Sigmoid colon (tissue), 7 donors: ENCODE results near the gene DES. TPM values are rescaled to one million over a fixed set of nuclear protein-coding genes. Genes with fewer than 3 reads are reported as not detected.
A peak's percentile ranks its signal among the peaks of the same experiment; 100 is the strongest.
"Not testable (repeated sequence)": the region's sequence is repeated elsewhere in the genome, so short reads cannot be mapped to it uniquely, and the experiment has no call there.

ENCODE experiments used
- DNase-seq: peaks from one replicate; pipeline ENCODE4 v3.0.0-alpha.2; 2019
- H3K27ac ChIP-seq, 4 donors: fragments of 200-600 bp; sonication (generic); one replicate each; pipeline ENCODE4 v1.5.1; 2016 to 2019; ENCODE audit warnings: mild to moderate bottlenecking in 1 of 4
- H3K27me3 ChIP-seq, 3 donors: fragments of 200-600 bp; sonication (generic); one replicate each; pipeline ENCODE4 v1.5.1; 2019; ENCODE audit warnings: mild to moderate bottlenecking in 1 of 3
- H3K36me3 ChIP-seq, 4 donors: fragments of 200-600 bp; sonication (generic); one replicate each; pipeline ENCODE4 v1.5.1; 2016 to 2019
- H3K4me1 ChIP-seq, 4 donors: fragments of 200-600 bp; sonication (generic); one replicate each; pipeline ENCODE4 v1.5.1; 2017 to 2019
- H3K4me3 ChIP-seq, 4 donors: fragments of 200-600 bp; sonication (generic); one replicate each; pipeline ENCODE4 v1.5.1; 2017 to 2019; ENCODE audit warnings: mild to moderate bottlenecking in 2 of 4, moderate library complexity in 1 of 4
- H3K9me3 ChIP-seq, 4 donors: fragments of 200-600 bp in 3 of 4; sonication (generic) in 3 of 4; one replicate each; pipeline versions ENCODE4 v1.5.1 to v1.6.1; 2013 to 2019
- EP300 ChIP-seq, 4 donors: sonication (generic); formaldehyde crosslinking; IDR thresholded peaks; one replicate each; pipeline ENCODE4 v1.6.1; 2017; ENCODE audit warnings: antibody characterized with exemption in 4 of 4
- POLR2A ChIP-seq, 2 donors: fragments of 450-650 bp; IDR thresholded peaks; one replicate each; pipeline ENCODE4 v1.6.1; 2016; ENCODE audit warnings: antibody characterized with exemption in 2 of 2, mild to moderate bottlenecking in 2 of 2, moderate library complexity in 2 of 2
- POLR2AphosphoS5 ChIP-seq, 4 donors: sonication (generic); formaldehyde crosslinking; IDR thresholded peaks; one replicate each; pipeline ENCODE4 v1.6.1; 2017; ENCODE audit warnings: antibody characterized with exemption in 4 of 4
- WGBS, 2 donors: extraction: QIAGEN DNeasy Blood & Tissue Kit; methylation state at CpG; one replicate each; pipeline ENCODE4 v1.1.7; 2013; 5-methylcytosine and 5-hydroxymethylcytosine counted together
- intact Hi-C: fragments of 100-400 bp; cut with DNase I; formaldehyde crosslinking; loops from one replicate; pipeline ENCODE4 v1.15.1; 2023
- polyA plus RNA-seq, 3 donors: library from polyadenylated mRNA; stranded (reverse); fragments of 200-250 nt; gene quantifications; one replicate each; pipeline ENCODE4 v1.2.3, GENCODE V29; 2013
- total RNA-seq, 4 donors: library from RNA; depleted of rRNA; stranded (reverse); fragments of >200 nt; gene quantifications; one replicate each; pipeline ENCODE4 v1.1.0, GENCODE V29; 2016
- TF ChIP-seq, protein P1 (sequence below), 4 experiments: fragments of 450-650 bp in 3 of 4; fragments of 200-600 bp in 1 of 4; IDR thresholded peaks; one replicate each; pipeline ENCODE4 v1.5.1; 2016 to 2019; ENCODE audit warnings: antibody characterized with exemption in 4 of 4, mild to moderate bottlenecking in 3 of 4, moderate library complexity in 2 of 4
- donor health status: healthy with polysubstance abuse.
- donor health status: Bipolar disorder and iron deficiency.
- donor health status: healthy.

Gene DES
- total and polyA plus RNA-seq, 7 donors, result 35.1 to 30,562 (median 7,366) TPM

DNA sequence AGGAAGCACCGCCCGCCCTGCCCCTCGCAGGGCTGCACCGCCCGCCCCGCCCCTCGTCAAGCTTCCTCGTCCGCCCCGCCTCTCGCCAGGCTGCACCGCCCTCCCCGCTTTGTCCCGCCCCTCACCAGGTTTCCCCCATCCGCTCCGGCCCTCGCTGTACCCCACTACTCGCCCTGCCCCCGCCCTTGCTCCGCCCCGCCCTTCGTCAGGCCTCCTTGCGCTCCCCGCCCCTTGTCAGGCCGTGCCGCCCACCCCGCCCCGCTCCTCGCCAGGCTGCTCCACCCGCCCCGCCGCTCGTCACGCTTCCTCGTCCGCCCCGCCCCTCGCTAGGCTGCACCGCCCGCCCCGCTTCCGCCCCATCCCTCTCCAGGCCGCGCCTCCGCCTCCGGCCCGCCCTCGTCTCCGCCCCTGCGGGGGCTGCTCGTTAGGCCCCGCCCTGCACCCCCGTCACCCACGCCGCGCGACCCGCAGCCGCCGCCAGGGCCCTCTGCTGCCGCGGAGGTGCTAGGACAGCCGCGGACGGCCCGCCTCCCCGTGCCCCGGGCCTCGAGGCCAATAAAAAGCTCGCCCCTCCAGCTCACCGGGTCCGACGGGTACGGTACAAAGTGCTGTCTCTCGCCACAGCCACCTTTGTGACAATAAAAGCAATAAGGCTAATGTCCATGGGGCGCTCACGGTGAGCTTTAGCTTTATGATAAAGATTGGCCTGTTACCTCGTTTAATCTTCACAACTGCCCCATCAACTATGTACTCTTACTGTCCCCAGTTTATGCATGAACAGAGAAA, 29.9 kb upstream of the DES start:
- no peak for TF ChIP-seq EP300 (IDR thresholded peaks at IDR 0.05)
- no peak for TF ChIP-seq POLR2AphosphoS5 (IDR thresholded peaks at IDR 0.05)
- TF ChIP-seq, protein P1, sequence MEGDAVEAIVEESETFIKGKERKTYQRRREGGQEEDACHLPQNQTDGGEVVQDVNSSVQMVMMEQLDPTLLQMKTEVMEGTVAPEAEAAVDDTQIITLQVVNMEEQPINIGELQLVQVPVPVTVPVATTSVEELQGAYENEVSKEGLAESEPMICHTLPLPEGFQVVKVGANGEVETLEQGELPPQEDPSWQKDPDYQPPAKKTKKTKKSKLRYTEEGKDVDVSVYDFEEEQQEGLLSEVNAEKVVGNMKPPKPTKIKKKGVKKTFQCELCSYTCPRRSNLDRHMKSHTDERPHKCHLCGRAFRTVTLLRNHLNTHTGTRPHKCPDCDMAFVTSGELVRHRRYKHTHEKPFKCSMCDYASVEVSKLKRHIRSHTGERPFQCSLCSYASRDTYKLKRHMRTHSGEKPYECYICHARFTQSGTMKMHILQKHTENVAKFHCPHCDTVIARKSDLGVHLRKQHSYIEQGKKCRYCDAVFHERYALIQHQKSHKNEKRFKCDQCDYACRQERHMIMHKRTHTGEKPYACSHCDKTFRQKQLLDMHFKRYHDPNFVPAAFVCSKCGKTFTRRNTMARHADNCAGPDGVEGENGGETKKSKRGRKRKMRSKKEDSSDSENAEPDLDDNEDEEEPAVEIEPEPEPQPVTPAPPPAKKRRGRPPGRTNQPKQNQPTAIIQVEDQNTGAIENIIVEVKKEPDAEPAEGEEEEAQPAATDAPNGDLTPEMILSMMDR (IDR thresholded peaks at IDR 0.05), result peak; percentile 35 to 68 (median 48)
- Histone ChIP-seq H3K4me3 (peak overlapping the region; percentile 16 to 88 (median 84)), H3K9me3 (no peaks in the 10 kb centered on the region), H3K36me3 (peaks cover 20 to 32% (median 28%) of the 10 kb centered on the region in 4 donors), H3K4me1 (peaks cover 0 to 32% (median 26%) of the 10 kb centered on the region in 4 donors), H3K27ac (peak overlapping the region; percentile 94 to 97 (median 96)), H3K27me3 (no peaks in the 10 kb centered on the region)
- intact Hi-C loops, result loop anchor here (2.0 to 10.0 kb wide), 6 partner anchors 111 to 981 kb away; partner anchors contain the start of genes ANKZF1, ATG9A, CHPF and CNPPD1
- DNase-seq, result peak; percentile 100
- WGBS, 2 donors, result 1 to 2% methylated on average over 78 of the region's 78 CpGs

DNA sequence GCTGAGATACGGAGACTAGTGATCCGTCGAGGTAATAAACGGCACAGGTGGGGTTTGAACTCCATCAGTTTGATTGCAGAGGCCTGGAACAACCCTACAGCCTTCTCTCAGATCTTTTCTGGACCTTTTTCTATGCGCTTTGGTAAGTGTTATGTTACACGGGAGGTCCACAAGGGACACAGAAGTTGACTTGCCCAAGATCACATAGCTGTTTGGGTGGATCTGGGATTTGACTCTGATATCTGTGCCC, 29.3 kb upstream of the DES start:
- Histone ChIP-seq H3K9me3 (no peaks in the 10 kb centered on the region), H3K36me3 (peaks cover 18 to 27% (median 24%) of the 10 kb centered on the region in 4 donors), H3K27ac (peak overlapping the region; percentile 94 to 97 (median 96)), H3K4me3 (peak overlapping the region in 3 of 4 donors; percentile 81 to 88 (median 87)), H3K4me1 (peaks cover 0 to 32% (median 26%) of the 10 kb centered on the region in 4 donors), H3K27me3 (no peaks in the 10 kb centered on the region)
- DNase-seq, result no peak
- TF ChIP-seq POLR2A (IDR thresholded peaks at IDR 0.05) (no peak), POLR2AphosphoS5 (IDR thresholded peaks at IDR 0.05) (no peak), EP300 (IDR thresholded peaks at IDR 0.05) (no peak)
- TF ChIP-seq, protein P1 (IDR thresholded peaks at IDR 0.05), result no peak
- intact Hi-C loops, result loop anchor here (2.0 to 10.0 kb wide), 6 partner anchors 112 to 982 kb away; partner anchors contain the start of genes ANKZF1, ATG9A, CHPF and CNPPD1
- WGBS, 2 donors, result 25 to 62% methylated on average over 6 of the region's 6 CpGs

DNA sequence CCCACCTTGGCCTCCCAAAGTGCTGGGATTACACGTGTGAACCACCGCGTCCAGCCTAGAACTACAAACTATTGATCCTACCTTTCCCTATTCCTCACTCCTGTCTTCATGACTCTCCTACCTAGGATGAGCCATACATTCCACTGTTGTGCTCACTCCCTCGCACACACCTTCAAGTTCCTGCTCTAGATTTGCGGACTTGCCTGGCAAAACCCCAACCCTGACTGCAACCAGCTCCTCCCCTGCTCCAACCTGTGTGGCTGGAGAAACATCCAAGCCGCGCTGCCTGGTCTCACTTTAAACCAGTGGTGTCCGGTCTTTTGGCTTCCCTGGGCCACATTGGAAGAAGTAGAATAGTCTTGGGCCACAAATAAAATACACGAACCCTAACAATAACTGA, 25.4 kb upstream of the DES start:
- intact Hi-C loops, result no loop called here
- no peaks in the 10 kb centered on the region for H3K27me3 ChIP-seq
- TF ChIP-seq POLR2A (IDR thresholded peaks at IDR 0.05) (no peak), POLR2AphosphoS5 (IDR thresholded peaks at IDR 0.05) (no peak), EP300 (IDR thresholded peaks at IDR 0.05) (no peak)
- TF ChIP-seq, protein P1 (IDR thresholded peaks at IDR 0.05), result no peak
- no peak for DNase-seq
- H3K9me3 ChIP-seq, result no peaks in the 10 kb centered on the region
- no peak overlapping the region for H3K4me3 ChIP-seq
- WGBS, 2 donors, result 94% methylated on average over 9 of the region's 9 CpGs
- H3K4me1 ChIP-seq, result peaks cover 0 to 7% (median 6%) of the 10 kb centered on the region in 4 donors
- H3K27ac ChIP-seq, result no peak overlapping the region
- no peaks in the 10 kb centered on the region for H3K36me3 ChIP-seq

DNA sequence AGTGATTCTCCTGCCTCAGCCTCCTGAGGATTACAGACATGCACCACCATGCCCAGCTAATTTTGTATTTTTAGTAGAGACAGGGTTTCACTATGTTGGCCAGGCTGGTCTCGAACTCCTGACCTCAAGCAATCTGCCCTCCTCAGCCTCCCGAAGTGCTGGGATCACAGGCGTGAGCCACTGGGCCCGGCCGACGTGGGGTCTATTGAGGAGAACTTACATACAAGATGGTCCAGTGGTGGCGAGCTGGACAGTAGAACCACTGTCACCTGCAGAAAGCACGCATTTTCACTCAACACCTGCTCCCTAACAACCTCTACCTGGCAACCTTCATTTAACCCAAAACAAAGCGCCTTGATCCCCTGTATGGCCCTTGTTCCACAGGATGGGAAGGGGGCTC, 23.1 kb upstream of the DES start:
- intact Hi-C loops, H3K27me3 ChIP-seq, H3K4me1 ChIP-seq, H3K27ac ChIP-seq, H3K4me3 ChIP-seq, H3K36me3 ChIP-seq, DNase-seq, H3K9me3 ChIP-seq: not testable (repeated sequence)
- 95 to 96% methylated on average over 9 of the region's 9 CpGs for WGBS, 2 donors

DNA sequence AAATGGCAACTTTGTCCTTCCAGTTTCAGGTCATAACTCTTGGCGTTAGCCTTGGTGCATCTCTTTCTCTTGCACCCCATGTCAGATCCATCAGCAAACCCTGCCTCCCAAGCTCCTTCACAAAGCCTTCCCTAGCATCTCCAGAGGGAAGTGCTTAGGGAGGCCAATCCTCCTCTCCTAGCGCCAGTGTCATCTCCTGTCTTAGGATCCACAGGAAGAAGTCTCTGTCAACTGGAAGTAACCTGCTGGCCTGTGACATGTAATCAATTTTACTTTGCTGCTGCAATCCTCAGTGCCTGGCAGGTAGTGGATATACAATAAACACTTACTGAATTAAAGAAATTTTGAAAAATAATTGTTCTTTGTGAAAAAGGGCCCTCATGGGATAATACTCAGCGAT, 22.6 kb upstream of the DES start:
- H3K4me3 ChIP-seq, result no peak overlapping the region
- H3K9me3 ChIP-seq, result no peaks in the 10 kb centered on the region
- TF ChIP-seq, protein P1 (IDR thresholded peaks at IDR 0.05), result no peak
- TF ChIP-seq EP300 (IDR thresholded peaks at IDR 0.05) (no peak), POLR2A (IDR thresholded peaks at IDR 0.05) (no peak)
- H3K27ac ChIP-seq, result no peak overlapping the region
- intact Hi-C loops, result no loop called here
- H3K36me3 ChIP-seq, result no peaks in the 10 kb centered on the region
- DNase-seq, result no peak
- H3K27me3 ChIP-seq, result no peaks in the 10 kb centered on the region
- H3K4me1 ChIP-seq, result peaks cover 0 to 8% (median 0%) of the 10 kb centered on the region in 4 donors
- WGBS, 2 donors, result 92 to 96% methylated on average over 3 of the region's 3 CpGs
